Body of pancreas (tissue), 4 donors: ENCODE data around the gene PRND.

ENCODE experiments used
- POLR2A ChIP-seq, 3 donors: fragments of 450-650 bp; IDR thresholded peaks; one replicate each; pipeline ENCODE4 v1.6.1; 2016; ENCODE audit warnings: antibody characterized with exemption in 3 of 3, mild to moderate bottlenecking in 2 of 3
- TF ChIP-seq, protein P1 (sequence below), 7 experiments: fragments of 450-650 bp in 4 of 7; fragments of 200-600 bp in 3 of 7; sonication (generic) in 3 of 7; IDR thresholded peaks; one replicate each; pipeline ENCODE4 v1.5.1; 2016 to 2019; ENCODE audit warnings: antibody characterized with exemption in 7 of 7

DNA sequence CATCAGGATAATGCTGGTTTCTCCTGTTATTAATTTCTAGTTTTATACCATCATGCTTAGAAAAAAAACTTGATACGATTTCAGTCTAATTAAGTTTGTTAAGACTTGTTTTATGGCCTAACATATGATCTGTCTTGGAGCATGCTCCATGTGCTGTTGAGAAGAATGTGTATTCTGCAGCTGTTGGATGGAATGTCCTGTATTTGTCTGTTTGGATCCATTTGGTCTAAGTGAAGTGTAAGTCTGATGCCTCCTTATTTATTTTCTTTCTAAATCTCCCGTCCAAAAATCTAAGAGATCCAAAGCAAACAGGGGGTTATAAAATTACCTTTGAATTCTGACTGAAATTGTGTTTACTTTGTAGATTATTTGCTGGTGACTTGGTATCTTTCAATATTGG, 30.0 kb upstream of the PRND start:
- TF ChIP-seq, protein P1, sequence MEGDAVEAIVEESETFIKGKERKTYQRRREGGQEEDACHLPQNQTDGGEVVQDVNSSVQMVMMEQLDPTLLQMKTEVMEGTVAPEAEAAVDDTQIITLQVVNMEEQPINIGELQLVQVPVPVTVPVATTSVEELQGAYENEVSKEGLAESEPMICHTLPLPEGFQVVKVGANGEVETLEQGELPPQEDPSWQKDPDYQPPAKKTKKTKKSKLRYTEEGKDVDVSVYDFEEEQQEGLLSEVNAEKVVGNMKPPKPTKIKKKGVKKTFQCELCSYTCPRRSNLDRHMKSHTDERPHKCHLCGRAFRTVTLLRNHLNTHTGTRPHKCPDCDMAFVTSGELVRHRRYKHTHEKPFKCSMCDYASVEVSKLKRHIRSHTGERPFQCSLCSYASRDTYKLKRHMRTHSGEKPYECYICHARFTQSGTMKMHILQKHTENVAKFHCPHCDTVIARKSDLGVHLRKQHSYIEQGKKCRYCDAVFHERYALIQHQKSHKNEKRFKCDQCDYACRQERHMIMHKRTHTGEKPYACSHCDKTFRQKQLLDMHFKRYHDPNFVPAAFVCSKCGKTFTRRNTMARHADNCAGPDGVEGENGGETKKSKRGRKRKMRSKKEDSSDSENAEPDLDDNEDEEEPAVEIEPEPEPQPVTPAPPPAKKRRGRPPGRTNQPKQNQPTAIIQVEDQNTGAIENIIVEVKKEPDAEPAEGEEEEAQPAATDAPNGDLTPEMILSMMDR (IDR thresholded peaks at IDR 0.05), result no peak
- no peak for TF ChIP-seq POLR2A (IDR thresholded peaks at IDR 0.05)
